Karpas-422 (cell line): Measurements from ENCODE around the gene TMEM212. TPM values are rescaled to one million over a fixed set of nuclear protein-coding genes. Genes with fewer than 3 reads are reported as not detected.

ENCODE experiments used
- DNase-seq: peaks from one replicate; pipeline ENCODE4 v3.0.0-alpha.2; 2015
- H2AFZ ChIP-seq: fragments of 200-600 bp; sonication (generic); 2 replicates; pipeline ENCODE4 v1.6.1; 2014; ENCODE audit warnings: antibody characterized with exemption, low read length, mixed read lengths
- H3K27ac ChIP-seq: fragments of 200-600 bp; sonication (generic); 2 replicates; pipeline ENCODE4 v1.5.1; 2014; ENCODE audit warnings: mild to moderate bottlenecking, low read length, moderate library complexity
- H3K27me3 ChIP-seq: fragments of 200-600 bp; sonication (generic); 2 replicates; pipeline ENCODE4 v1.6.1; 2014; ENCODE audit warnings: low read length, mixed read lengths
- H3K36me3 ChIP-seq: fragments of 200-600 bp; sonication (generic); 2 replicates; pipeline ENCODE4 v1.6.1; 2014; ENCODE audit warnings: low read length, mixed read lengths; ENCODE audit not compliant: insufficient read depth
- H3K4me1 ChIP-seq: fragments of 200-600 bp; sonication (generic); 2 replicates; pipeline ENCODE4 v1.6.1; 2014; ENCODE audit warnings: mild to moderate bottlenecking, low read length, mixed read lengths
- H3K4me2 ChIP-seq: fragments of 200-600 bp; sonication (generic); 2 replicates; pipeline ENCODE4 v1.6.1; 2014; ENCODE audit warnings: low read length, low read depth, mild to moderate bottlenecking; ENCODE audit not compliant: poor library complexity, severe bottlenecking
- H3K4me3 ChIP-seq: fragments of 200-600 bp; sonication (generic); 2 replicates; pipeline ENCODE4 v1.5.1; 2014; ENCODE audit warnings: mild to moderate bottlenecking, antibody characterized with exemption, low read length, mixed read lengths
- H3K79me2 ChIP-seq: fragments of 200-600 bp; sonication (generic); 2 replicates; pipeline ENCODE4 v1.6.1; 2014; ENCODE audit warnings: mild to moderate bottlenecking, low read length, mixed read lengths
- H3K9ac ChIP-seq: fragments of 200-600 bp; sonication (generic); 2 replicates; pipeline ENCODE4 v1.6.0; 2014; ENCODE audit warnings: low read length
- H3K9me2 ChIP-seq: fragments of 200-600 bp; sonication (generic), shearing (Covaris generic); replicated peaks from 2 replicates; pipeline ENCODE4 v1.6.0; 2014; ENCODE audit warnings: mild to moderate bottlenecking, low read length, moderate library complexity; ENCODE audit not compliant: insufficient read depth
- H3K9me3 ChIP-seq: fragments of 300-700, 200-600 bp; sonication (generic); 2 replicates; pipeline ENCODE4 v1.6.1; 2014; ENCODE audit warnings: low read length, mixed read lengths
- H4K20me1 ChIP-seq: fragments of 200-600 bp; sonication (generic); 2 replicates; pipeline ENCODE4 v1.6.1; 2014; ENCODE audit warnings: mild to moderate bottlenecking, antibody characterized with exemption, low read length, low read depth; ENCODE audit not compliant: insufficient read depth
- total RNA-seq: library from RNA; depleted of rRNA; stranded (reverse); fragments of >200 nt; shearing (Covaris generic); gene quantifications from 2 replicates; pipeline ENCODE4 v1.2.3, GENCODE V29; 2014; ENCODE audit warnings: low replicate concordance; rRNA removed

TMEM212 gene
- total RNA-seq: not detected in 2 replicates

GRCh38 chr3:171842864-171843518 lies at the start of gene TMEM212:
Gene TMEM212, plus strand, starts transcription at chr3:171843349. Its CDS starts 35 bp downstream, at chr3:171843384.
- no peak within 1 kb of the TSS for H2AFZ ChIP-seq
- no peaks in the 10 kb centered on the region for H3K36me3 ChIP-seq
- DNase-seq: no peak

GRCh38 chr3:171796625-171797264 lies 46.4 kb upstream of the TMEM212 start:
- Histone ChIP-seq H3K4me1 (peaks cover 11% of the 10 kb centered on the region), H3K36me3 (no peaks in the 10 kb centered on the region), H3K4me3 (no peak overlapping the region), H3K9me3 (no peaks in the 10 kb centered on the region), H3K9me2 (no peaks in the 10 kb centered on the region), H3K27ac (no peak overlapping the region), H3K79me2 (no peaks in the 10 kb centered on the region), H4K20me1 (no peaks in the 10 kb centered on the region), H3K9ac (no peak overlapping the region), H3K4me2 (no peak overlapping the region), H3K27me3 (no peaks in the 10 kb centered on the region), H2AFZ (no peak overlapping the region)
- DNase-seq: no peak

More at GRCh38 chr3:171842864-171843518, at the start of gene TMEM212:
- no peak within 1 kb of the TSS for H3K27ac ChIP-seq
- no peaks in the 10 kb centered on the region for H3K4me1 ChIP-seq
- H4K20me1 ChIP-seq: no peaks in the 10 kb centered on the region
- H3K27me3 ChIP-seq: no peaks in the 10 kb centered on the region
- no peaks in the 10 kb centered on the region for H3K9me3 ChIP-seq
- H3K9ac ChIP-seq: no peak within 1 kb of the TSS
- no peaks in the 10 kb centered on the region for H3K9me2 ChIP-seq
- no peak within 1 kb of the TSS for H3K4me3 ChIP-seq
- H3K4me2 ChIP-seq: no peak within 1 kb of the TSS
- H3K79me2 ChIP-seq: no peaks in the 10 kb centered on the region

GRCh38 chr3:171797265-171797679 lies 45.9 kb upstream of the TMEM212 start:
- Histone ChIP-seq H3K4me3 (no peak overlapping the region), H2AFZ (no peak overlapping the region), H3K79me2 (no peaks in the 10 kb centered on the region), H3K27me3 (no peaks in the 10 kb centered on the region), H3K4me2 (no peak overlapping the region), H3K4me1 (peaks cover 11% of the 10 kb centered on the region), H3K9me2 (no peaks in the 10 kb centered on the region), H3K9me3 (no peaks in the 10 kb centered on the region), H3K36me3 (no peaks in the 10 kb centered on the region), H4K20me1 (no peaks in the 10 kb centered on the region), H3K27ac (no peak overlapping the region), H3K9ac (no peak overlapping the region)
- peak; percentile 67 for DNase-seq

- no peaks in the 10 kb centered on the region for H3K9me2 ChIP-seq
- H3K79me2 ChIP-seq: no peaks in the 10 kb centered on the region
- H4K20me1 ChIP-seq: no peaks in the 10 kb centered on the region
- DNase-seq: no peak
- H2AFZ ChIP-seq: no peak overlapping the region
- H3K9ac ChIP-seq: no peak overlapping the region
- no peak overlapping the region for H3K27ac ChIP-seq
- no peaks in the 10 kb centered on the region for H3K36me3 ChIP-seq
- no peaks in the 10 kb centered on the region for H3K27me3 ChIP-seq
- H3K9me3 ChIP-seq: no peaks in the 10 kb centered on the region
- no peak overlapping the region for H3K4me2 ChIP-seq
- peaks cover 11% of the 10 kb centered on the region for H3K4me1 ChIP-seq
- no peak overlapping the region for H3K4me3 ChIP-seq
Observed at GRCh38 chr3:171797873-171798272, 45.3 kb upstream of the TMEM212 start.

GRCh38 chr3:171799501-171799900 lies 43.6 kb upstream of the TMEM212 start:
- no peaks in the 10 kb centered on the region for H3K9me3 ChIP-seq
- no peak overlapping the region for H3K4me3 ChIP-seq
- no peaks in the 10 kb centered on the region for H3K36me3 ChIP-seq
- no peaks in the 10 kb centered on the region for H3K9me2 ChIP-seq
- H3K4me1 ChIP-seq: peaks cover 11% of the 10 kb centered on the region
- no peaks in the 10 kb centered on the region for H4K20me1 ChIP-seq
- no peak for DNase-seq
- H3K9ac ChIP-seq: no peak overlapping the region
- H3K27ac ChIP-seq: no peak overlapping the region
- no peak overlapping the region for H2AFZ ChIP-seq
- H3K79me2 ChIP-seq: no peaks in the 10 kb centered on the region
- H3K27me3 ChIP-seq: no peaks in the 10 kb centered on the region
- H3K4me2 ChIP-seq: no peak overlapping the region

- Histone ChIP-seq H3K4me1 (peaks cover 10% of the 10 kb centered on the region), H3K9me3 (no peaks in the 10 kb centered on the region), H3K4me2 (no peak overlapping the region), H3K79me2 (no peaks in the 10 kb centered on the region), H3K36me3 (no peaks in the 10 kb centered on the region), H3K4me3 (no peak overlapping the region), H3K9me2 (no peaks in the 10 kb centered on the region), H3K9ac (no peak overlapping the region), H3K27me3 (no peaks in the 10 kb centered on the region), H4K20me1 (no peaks in the 10 kb centered on the region), H3K27ac (no peak overlapping the region), H2AFZ (no peak overlapping the region)
- DNase-seq: no peak
Observed at GRCh38 chr3:171801738-171802589, 41.2 kb upstream of the TMEM212 start.

- Histone ChIP-seq H3K9me3 (no peaks in the 10 kb centered on the region), H3K27ac (no peak overlapping the region), H3K79me2 (no peaks in the 10 kb centered on the region), H3K4me3 (no peak overlapping the region), H3K9me2 (no peaks in the 10 kb centered on the region), H4K20me1 (no peaks in the 10 kb centered on the region), H3K4me1 (peaks cover 4% of the 10 kb centered on the region), H3K27me3 (no peaks in the 10 kb centered on the region), H3K36me3 (no peaks in the 10 kb centered on the region), H2AFZ (no peak overlapping the region), H3K4me2 (no peak overlapping the region), H3K9ac (no peak overlapping the region)
- no peak for DNase-seq
Observed at GRCh38 chr3:171802590-171802956, 40.6 kb upstream of the TMEM212 start.

- Histone ChIP-seq H3K4me2 (no peak overlapping the region), H3K9me2 (no peaks in the 10 kb centered on the region), H3K27ac (no peak overlapping the region), H2AFZ (no peak overlapping the region), H3K4me3 (no peak overlapping the region), H4K20me1 (no peaks in the 10 kb centered on the region), H3K9me3 (no peaks in the 10 kb centered on the region), H3K79me2 (no peaks in the 10 kb centered on the region), H3K9ac (no peak overlapping the region), H3K36me3 (no peaks in the 10 kb centered on the region), H3K27me3 (no peaks in the 10 kb centered on the region), H3K4me1 (no peaks in the 10 kb centered on the region)
- DNase-seq: no peak
Observed at GRCh38 chr3:171803044-171803443, 40.1 kb upstream of the TMEM212 start.
